Measurements from ENCODE around the gene AOAH. TPM values are rescaled to one million over a fixed set of nuclear protein-coding genes. Genes with fewer than 3 reads are reported as not detected.
A peak's percentile ranks its signal among the peaks of the same experiment; 100 is the strongest.

Gene AOAH
- total RNA-seq, 2 donors from 2014 or later: 18.8 to 23.5 TPM

GRCh38 chr7:36549029-36549428 lies 175.3 kb downstream of the AOAH start:
- H3K27ac Mint-ChIP-seq: no peak overlapping the region
- H3K4me3 Mint-ChIP-seq: no peak overlapping the region
- ATAC-seq (replicated peaks in 1 of 2): no peak
- no peaks in the 10 kb centered on the region for H3K27me3 Mint-ChIP-seq (ENCODE audit: low read depth)
- DNase-seq: no peak
- H3K36me3 Mint-ChIP-seq (ENCODE audit: insufficient read depth in 2 of 2): no peaks in the 10 kb centered on the region
- no peaks in the 10 kb centered on the region for H3K4me1 Mint-ChIP-seq (ENCODE audit: low read depth)
- H3K9me3 Mint-ChIP-seq: no peaks in the 10 kb centered on the region

DNA sequence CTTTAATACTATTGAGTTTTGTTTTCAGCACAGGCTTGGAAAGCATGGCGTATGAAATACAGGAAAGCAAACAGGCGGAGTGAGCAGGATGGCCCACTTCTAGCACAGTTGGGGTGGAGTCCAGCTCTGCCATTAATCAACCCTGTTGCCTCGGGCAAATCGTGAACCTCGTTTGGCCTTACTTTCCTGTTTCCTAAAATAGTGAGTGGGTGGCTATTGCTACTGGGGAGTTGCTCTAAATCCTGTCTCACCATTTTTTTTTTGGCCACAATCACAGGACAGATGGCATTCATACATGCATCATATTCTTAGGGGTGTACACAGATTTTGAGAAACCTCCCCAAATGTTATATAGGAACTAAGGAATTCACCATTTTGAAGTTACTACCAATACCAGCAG lies 176.9 kb downstream of the AOAH start:
- H3K27ac Mint-ChIP-seq: no peak overlapping the region

GRCh38 chr7:36546331-36546730 lies 178.0 kb downstream of the AOAH start:
- Mint-ChIP-seq H3K4me1 (ENCODE audit: low read depth) (no peaks in the 10 kb centered on the region), H3K9me3 (no peaks in the 10 kb centered on the region), H3K27me3 (ENCODE audit: low read depth) (no peaks in the 10 kb centered on the region), H3K36me3 (ENCODE audit: insufficient read depth in 2 of 2) (no peaks in the 10 kb centered on the region), H3K27ac (no peak overlapping the region), H3K4me3 (no peak overlapping the region)
- ATAC-seq (replicated peaks in 1 of 2) (no peak), DNase-seq (no peak)

More for the DNA sequence above, 176.9 kb downstream of the AOAH start:
- H3K4me1 Mint-ChIP-seq (ENCODE audit: low read depth): no peaks in the 10 kb centered on the region
- no peaks in the 10 kb centered on the region for H3K36me3 Mint-ChIP-seq (ENCODE audit: insufficient read depth in 2 of 2)
- no peaks in the 10 kb centered on the region for H3K9me3 Mint-ChIP-seq
- H3K27me3 Mint-ChIP-seq (ENCODE audit: low read depth): no peaks in the 10 kb centered on the region
- DNase-seq (no peak), ATAC-seq (replicated peaks in 1 of 2) (no peak)
- no peak overlapping the region for H3K4me3 Mint-ChIP-seq

GRCh38 chr7:36545291-36545690 lies 179.0 kb downstream of the AOAH start:
- no peaks in the 10 kb centered on the region for H3K36me3 Mint-ChIP-seq (ENCODE audit: insufficient read depth in 2 of 2)
- no peaks in the 10 kb centered on the region for H3K9me3 Mint-ChIP-seq

DNA sequence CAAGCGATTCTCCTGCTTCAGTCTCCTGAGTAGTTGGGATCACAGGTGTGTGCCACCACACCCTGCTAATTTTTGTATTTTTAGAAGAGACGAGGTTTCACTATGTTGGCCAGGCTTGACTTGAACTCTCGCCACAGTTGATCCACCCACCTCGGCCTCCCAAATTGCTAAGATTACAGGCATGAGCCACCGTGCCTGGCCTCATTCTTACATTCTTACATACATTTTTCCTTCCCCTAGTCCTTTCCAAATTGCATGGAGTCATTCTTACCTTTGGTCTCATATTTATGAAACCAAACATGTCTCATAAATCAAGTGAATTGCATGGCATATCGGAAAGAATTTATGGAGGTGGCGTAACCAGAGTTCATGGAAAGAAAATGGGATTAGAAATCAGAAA lies 186.2 kb downstream of the AOAH start:
- Mint-ChIP-seq H3K4me1 (ENCODE audit: low read depth) (no peaks in the 10 kb centered on the region), H3K27me3 (ENCODE audit: low read depth) (no peaks in the 10 kb centered on the region), H3K27ac (no peak overlapping the region), H3K36me3 (ENCODE audit: insufficient read depth in 2 of 2) (peaks cover 0 to 5% of the 10 kb centered on the region in 2 donors), H3K9me3 (no peaks in the 10 kb centered on the region), H3K4me3 (no peak overlapping the region)
- DNase-seq (no peak), ATAC-seq (replicated peaks in 1 of 2) (no peak)

More at GRCh38 chr7:36545291-36545690, 179.0 kb downstream of the AOAH start:
- Mint-ChIP-seq H3K27me3 (ENCODE audit: low read depth) (no peaks in the 10 kb centered on the region), H3K4me1 (ENCODE audit: low read depth) (no peaks in the 10 kb centered on the region), H3K27ac (no peak overlapping the region), H3K4me3 (no peak overlapping the region)
- DNase-seq: no peak
- ATAC-seq (replicated peaks in 1 of 2): no peak

- Mint-ChIP-seq H3K27ac (no peak overlapping the region), H3K27me3 (ENCODE audit: low read depth) (no peaks in the 10 kb centered on the region), H3K9me3 (no peaks in the 10 kb centered on the region), H3K4me1 (ENCODE audit: low read depth) (no peaks in the 10 kb centered on the region), H3K36me3 (ENCODE audit: insufficient read depth in 2 of 2) (peaks cover 0 to 5% of the 10 kb centered on the region in 2 donors), H3K4me3 (no peak overlapping the region)
- DNase-seq (no peak), ATAC-seq (replicated peaks in 1 of 2) (no peak)
These were observed 188.2 kb downstream of the AOAH start for GRCh38 chr7:36535866-36536664.

DNA sequence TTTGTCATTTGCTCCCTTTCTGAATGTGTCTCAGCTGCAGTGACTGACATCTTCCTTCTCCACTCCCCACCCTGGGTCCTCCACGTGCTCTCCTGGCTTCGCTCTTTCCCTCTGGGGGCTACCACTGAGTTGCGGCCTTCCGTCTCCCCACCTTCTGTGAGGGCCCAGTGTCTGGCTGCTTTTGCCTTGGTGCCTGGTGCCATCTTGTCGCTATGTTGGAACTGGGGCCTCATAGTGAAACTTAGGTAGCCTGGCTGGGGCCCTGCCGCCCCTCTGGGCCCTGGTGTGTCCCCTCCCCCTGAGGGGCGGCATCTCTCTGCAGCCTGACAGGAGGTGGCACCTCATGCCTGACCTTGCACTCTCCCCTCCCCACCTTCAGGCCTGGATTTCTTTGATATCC lies 190.6 kb downstream of the AOAH start:
- Mint-ChIP-seq H3K27ac (no peak overlapping the region), H3K9me3 (no peaks in the 10 kb centered on the region), H3K4me1 (ENCODE audit: low read depth) (no peaks in the 10 kb centered on the region), H3K27me3 (ENCODE audit: low read depth) (no peaks in the 10 kb centered on the region), H3K36me3 (ENCODE audit: insufficient read depth in 2 of 2) (peaks cover 0 to 3% of the 10 kb centered on the region in 2 donors), H3K4me3 (no peak overlapping the region)
- ATAC-seq (replicated peaks in 1 of 2): no peak
- DNase-seq: no peak

GRCh38 chr7:36532981-36533499 lies 191.3 kb downstream of the AOAH start:
- Mint-ChIP-seq H3K27ac (no peak overlapping the region), H3K4me3 (no peak overlapping the region), H3K9me3 (no peaks in the 10 kb centered on the region), H3K27me3 (ENCODE audit: low read depth) (no peaks in the 10 kb centered on the region), H3K36me3 (ENCODE audit: insufficient read depth in 2 of 2) (no peaks in the 10 kb centered on the region), H3K4me1 (ENCODE audit: low read depth) (peaks cover 3% of the 10 kb centered on the region)
- ATAC-seq (replicated peaks in 1 of 2) (no peak), DNase-seq (no peak)

DNA sequence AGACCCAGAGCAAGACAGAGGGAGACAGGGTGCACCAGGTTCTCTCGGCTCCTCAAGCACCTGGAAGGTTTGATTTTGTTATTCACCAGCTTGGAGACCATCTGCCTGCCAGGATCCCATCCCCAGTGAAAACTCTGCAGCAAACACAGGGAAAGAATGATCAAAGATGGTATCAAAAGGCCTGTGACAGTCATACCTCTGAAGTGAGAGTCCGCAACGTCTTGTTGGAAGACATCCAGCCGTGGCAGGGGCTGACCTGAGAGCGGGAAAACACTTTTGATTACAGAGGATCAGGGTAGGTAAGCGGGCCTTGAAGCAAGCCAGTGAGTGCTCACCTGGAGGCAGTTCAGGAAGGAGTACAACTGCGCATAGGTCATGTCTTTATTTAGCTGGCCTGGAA lies 192.3 kb downstream of the AOAH start:
- Mint-ChIP-seq H3K27me3 (ENCODE audit: low read depth) (no peaks in the 10 kb centered on the region), H3K4me3 (no peak overlapping the region), H3K9me3 (no peaks in the 10 kb centered on the region), H3K27ac (no peak overlapping the region), H3K36me3 (ENCODE audit: insufficient read depth in 2 of 2) (no peaks in the 10 kb centered on the region), H3K4me1 (ENCODE audit: low read depth) (peaks cover 14% of the 10 kb centered on the region)
- DNase-seq: no peak
- no peak for ATAC-seq (replicated peaks in 1 of 2)

GRCh38 chr7:36530456-36530855 lies 193.8 kb downstream of the AOAH start:
- no peak overlapping the region for H3K27ac Mint-ChIP-seq
- H3K4me1 Mint-ChIP-seq (ENCODE audit: low read depth): peaks cover 23% of the 10 kb centered on the region
- no peak overlapping the region for H3K4me3 Mint-ChIP-seq
- no peaks in the 10 kb centered on the region for H3K27me3 Mint-ChIP-seq (ENCODE audit: low read depth)
- DNase-seq: no peak
- no peaks in the 10 kb centered on the region for H3K9me3 Mint-ChIP-seq
- ATAC-seq (replicated peaks in 1 of 2): no peak
- no peaks in the 10 kb centered on the region for H3K36me3 Mint-ChIP-seq (ENCODE audit: insufficient read depth in 2 of 2)

GRCh38 chr7:36527549-36527913 lies 196.8 kb downstream of the AOAH start:
- Mint-ChIP-seq H3K4me1 (ENCODE audit: low read depth) (peaks cover 27% of the 10 kb centered on the region), H3K4me3 (peak overlapping the region in 1 of 2 donors; percentile 25), H3K36me3 (ENCODE audit: insufficient read depth in 2 of 2) (no peaks in the 10 kb centered on the region), H3K27me3 (ENCODE audit: low read depth) (no peaks in the 10 kb centered on the region), H3K9me3 (no peaks in the 10 kb centered on the region), H3K27ac (peak overlapping the region; percentile 15)
- DNase-seq (no peak), ATAC-seq (replicated peaks in 1 of 2) (peak; percentile 27 to 37)

- peaks cover 27% of the 10 kb centered on the region for H3K4me1 Mint-ChIP-seq (ENCODE audit: low read depth)
- H3K9me3 Mint-ChIP-seq: no peaks in the 10 kb centered on the region
- DNase-seq (peak; percentile 11 to 23), ATAC-seq (replicated peaks in 1 of 2) (peak; percentile 88 to 93)
- peak overlapping the region; percentile 25 to 45 for H3K4me3 Mint-ChIP-seq
- H3K27me3 Mint-ChIP-seq (ENCODE audit: low read depth): no peaks in the 10 kb centered on the region
- no peaks in the 10 kb centered on the region for H3K36me3 Mint-ChIP-seq (ENCODE audit: insufficient read depth in 2 of 2)
- peak overlapping the region; percentile 15 for H3K27ac Mint-ChIP-seq
These were observed 197.3 kb downstream of the AOAH start for GRCh38 chr7:36526863-36527548.

DNA sequence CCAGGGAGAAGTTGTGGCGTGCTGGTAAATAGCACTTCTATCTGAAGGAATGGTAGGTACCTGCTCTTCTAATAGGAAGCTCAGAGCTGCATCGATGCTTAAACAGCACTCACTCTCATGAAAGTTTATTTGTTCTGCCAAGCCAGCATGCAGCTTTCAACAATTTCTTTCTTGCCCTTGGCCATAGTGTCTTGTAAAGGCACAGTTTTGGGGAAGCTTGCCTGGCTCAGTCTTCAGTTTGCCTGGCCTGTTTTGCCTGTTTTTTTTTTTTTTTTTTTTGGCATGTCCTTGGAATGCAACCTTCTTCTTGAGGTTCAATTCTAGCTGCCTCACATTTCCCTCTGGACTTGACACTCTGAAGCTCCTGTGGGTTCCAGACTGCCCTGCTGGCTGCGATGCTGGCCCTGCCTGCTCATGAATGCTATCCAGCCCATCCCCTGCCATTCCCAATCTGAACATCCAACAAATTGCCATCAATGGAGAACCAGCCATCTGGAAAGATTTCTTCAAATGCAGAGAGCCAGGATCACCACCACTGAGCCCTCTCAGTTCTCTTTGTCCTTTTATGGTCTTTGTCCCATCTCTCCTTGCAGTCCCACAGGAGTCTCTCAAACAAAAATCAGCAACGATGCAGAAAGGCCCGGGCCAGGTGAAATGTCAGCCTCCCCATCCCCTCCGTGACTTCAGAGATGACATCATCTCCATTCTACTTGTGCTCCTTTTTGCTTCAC lies 200.8 kb downstream of the AOAH start:
- DNase-seq: no peak
- Mint-ChIP-seq H3K4me1 (ENCODE audit: low read depth) (peaks cover 27% of the 10 kb centered on the region), H3K27ac (no peak overlapping the region), H3K4me3 (no peak overlapping the region), H3K36me3 (ENCODE audit: insufficient read depth in 2 of 2) (no peaks in the 10 kb centered on the region), H3K9me3 (no peaks in the 10 kb centered on the region), H3K27me3 (ENCODE audit: low read depth) (no peaks in the 10 kb centered on the region)
- no peak for ATAC-seq (replicated peaks in 1 of 2)

All from activated T-cell treated with anti-CD3 and anti-CD28 coated beads, Interleukin-2, amount 50 U/mL, for 72 hours (primary cell).